ENCODE data around the gene EPSTI1.
A peak's percentile ranks its signal among the peaks of the same experiment; 100 is the strongest.
"Not testable (repeated sequence)": the region's sequence is repeated elsewhere in the genome, so short reads cannot be mapped to it uniquely, and the experiment has no call there.

Gene EPSTI1, protein sequence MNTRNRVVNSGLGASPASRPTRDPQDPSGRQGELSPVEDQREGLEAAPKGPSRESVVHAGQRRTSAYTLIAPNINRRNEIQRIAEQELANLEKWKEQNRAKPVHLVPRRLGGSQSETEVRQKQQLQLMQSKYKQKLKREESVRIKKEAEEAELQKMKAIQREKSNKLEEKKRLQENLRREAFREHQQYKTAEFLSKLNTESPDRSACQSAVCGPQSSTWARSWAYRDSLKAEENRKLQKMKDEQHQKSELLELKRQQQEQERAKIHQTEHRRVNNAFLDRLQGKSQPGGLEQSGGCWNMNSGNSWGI

GRCh38 chr13:42991898-42992763, at the start of gene EPSTI1:
EPSTI1 (minus strand) TSS chr13:42992241; CDS start chr13:42992165, 76 bp downstream.
- DNase-seq = peak; percentile 63

DNA sequence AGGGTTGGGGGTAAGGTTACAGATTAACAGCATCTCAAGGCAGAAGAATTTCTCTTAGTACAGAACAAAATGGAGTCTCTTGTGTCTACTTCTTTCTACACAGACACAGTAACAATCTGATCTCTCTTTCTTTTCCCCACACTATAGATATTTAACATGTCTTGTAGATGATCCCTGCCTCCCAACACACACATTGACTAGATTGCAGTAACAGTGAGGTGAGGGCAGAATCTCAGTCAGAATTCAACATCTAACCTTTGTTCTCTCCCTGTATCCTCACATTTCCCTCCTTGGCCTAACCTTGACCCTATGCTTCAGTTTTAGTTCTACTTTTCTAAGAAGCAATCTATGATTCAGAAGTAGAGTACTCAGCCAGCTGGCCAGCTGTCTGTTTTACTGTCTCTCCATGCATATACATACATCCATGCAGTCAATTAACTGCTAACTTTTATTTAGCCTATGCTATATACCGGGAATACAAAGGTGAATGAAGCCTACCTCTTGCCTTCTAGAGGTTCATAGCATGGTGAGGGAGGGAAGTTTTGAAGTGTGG, 49.4 kb upstream of the EPSTI1 start:
- no peak for DNase-seq

DNA sequence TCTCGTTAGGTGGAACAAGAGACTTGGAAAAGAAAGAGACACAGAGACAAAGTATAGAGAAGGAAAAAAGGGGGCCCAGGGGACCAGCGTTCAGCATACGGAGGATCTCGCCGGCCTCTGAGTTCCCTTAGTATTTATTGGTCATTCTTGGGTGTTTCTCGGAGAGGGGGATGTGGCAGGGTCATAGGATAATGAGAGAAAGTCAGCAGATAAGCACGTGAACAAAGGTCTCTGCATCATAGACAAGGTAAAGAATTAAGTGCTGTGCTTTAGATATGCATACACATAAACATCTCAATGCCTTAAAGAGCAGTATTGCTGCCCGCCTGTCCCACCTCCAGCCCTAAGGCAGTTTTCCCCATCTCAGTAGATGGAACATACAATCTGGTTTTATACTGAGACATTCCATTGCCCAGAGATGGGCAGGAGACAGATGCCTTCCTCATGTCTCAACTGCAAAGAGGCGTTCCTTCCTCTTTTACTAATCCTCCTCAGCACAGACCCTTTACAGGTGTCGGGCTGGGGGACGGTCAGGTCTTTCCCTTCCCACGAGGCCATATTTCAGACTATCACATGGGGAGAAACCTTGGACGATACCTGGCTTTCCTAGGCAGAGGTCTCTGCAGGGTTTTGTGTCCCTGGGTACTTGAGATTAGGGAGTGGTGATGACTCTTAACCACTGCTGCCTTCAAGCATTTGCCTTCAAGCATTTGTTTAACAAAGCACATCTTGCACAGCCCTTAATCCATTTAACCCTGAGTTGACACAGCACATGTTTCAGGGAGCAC, 48.7 kb upstream of the EPSTI1 start:
- DNase-seq = not testable (repeated sequence)

GRCh38 chr13:43039966-43040365, 47.9 kb upstream of the EPSTI1 start:
- no peak for DNase-seq

DNA sequence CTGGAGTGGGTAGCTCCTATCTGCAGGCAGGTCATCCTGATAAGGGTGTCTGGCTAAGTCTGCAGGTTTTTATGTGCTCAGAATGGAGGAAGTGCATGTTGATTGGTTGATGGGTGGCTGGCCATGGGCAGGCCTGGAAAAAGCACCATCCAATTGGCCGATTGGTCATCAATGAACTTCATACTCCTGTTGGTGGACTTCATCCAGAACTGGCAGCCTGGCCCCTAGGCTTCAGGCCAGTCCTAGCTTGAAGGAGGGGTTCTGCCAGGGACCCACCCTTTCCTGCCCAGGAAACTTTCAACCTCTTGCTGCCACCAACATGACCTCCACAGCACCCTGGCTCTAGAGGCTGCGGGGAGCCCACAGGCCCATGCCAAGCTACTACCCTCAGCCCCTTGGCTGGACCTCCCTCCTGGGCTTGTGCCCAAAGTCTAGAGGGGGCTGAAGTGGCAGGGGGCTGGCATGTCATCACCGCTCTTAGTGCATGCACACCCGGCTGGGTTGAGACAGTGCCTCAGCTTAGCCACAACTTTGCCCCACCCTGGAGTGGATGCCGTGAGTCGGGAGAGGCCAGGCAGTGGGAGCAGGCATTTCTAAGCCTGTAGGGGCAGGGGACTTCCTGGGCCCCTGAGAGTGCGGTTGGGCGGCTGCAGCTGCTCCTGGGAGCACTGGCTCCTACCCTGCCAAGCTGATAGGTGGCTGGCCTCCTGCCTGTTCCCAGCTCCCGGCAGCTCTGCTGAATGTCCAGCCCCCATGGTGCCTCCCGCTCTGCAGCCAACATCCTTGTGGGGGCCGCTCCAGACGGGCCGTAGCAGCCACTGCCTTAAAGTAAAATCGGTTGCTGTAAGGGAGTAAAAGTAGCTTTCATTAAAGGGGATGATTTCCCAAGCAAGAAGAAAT, 44.6 kb upstream of the EPSTI1 start:
- DNase-seq = no peak

GRCh38 chr13:43033038-43033437, 41.0 kb upstream of the EPSTI1 start:
- no peak for DNase-seq

DNA sequence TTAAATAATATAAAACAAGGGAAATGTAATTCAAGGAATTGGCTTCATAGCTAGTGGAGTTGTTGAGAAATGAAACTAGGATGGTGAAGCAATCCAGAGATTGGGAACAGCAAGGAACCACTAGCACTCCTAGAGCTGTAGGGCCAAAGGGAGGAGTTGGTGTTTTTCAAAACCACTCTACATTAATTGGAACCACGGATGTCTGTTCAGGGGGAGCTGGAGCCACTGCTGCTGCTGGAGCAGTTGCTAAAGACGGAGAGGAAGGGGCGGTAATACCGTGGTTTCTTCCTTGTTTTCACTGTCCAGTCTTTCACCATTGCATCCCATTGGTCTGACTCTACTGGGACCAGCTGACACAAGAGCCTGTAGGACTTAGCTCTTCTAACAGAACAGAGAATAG, 39.8 kb upstream of the EPSTI1 start:
- DNase-seq = no peak

DNA sequence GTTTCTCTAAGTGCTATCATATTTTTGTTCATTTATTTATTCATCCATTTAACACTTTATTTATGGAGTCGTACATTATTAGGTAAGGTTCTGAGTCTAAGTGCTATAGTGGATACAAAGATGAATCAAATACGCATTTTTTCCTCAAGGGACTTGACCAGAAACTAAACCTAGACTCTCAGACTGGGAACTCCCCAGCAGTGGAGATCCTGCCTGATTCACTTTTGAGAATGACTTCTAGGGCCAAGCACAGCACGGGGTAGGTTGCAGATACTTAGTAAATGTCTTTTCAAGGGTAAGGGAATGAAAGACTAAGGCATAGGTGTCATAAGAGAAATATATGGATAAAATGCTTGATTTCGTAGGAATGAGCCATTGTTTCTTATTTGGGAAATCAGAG, 38.5 kb upstream of the EPSTI1 start:
- DNase-seq = no peak

- no peak for DNase-seq
Measured at GRCh38 chr13:43026262-43026661, 34.2 kb upstream of the EPSTI1 start.

- peak; percentile 77 for DNase-seq
Measured at GRCh38 chr13:43023289-43023963, 31.4 kb upstream of the EPSTI1 start, which contains the start of gene DNAJC15. DNAJC15 (plus strand) TSS chr13:43023586; CDS start chr13:43023627, 41 bp downstream.

- DNase-seq = no peak
Measured at GRCh38 chr13:43022934-43023288, 30.9 kb upstream of the EPSTI1 start.

DNA sequence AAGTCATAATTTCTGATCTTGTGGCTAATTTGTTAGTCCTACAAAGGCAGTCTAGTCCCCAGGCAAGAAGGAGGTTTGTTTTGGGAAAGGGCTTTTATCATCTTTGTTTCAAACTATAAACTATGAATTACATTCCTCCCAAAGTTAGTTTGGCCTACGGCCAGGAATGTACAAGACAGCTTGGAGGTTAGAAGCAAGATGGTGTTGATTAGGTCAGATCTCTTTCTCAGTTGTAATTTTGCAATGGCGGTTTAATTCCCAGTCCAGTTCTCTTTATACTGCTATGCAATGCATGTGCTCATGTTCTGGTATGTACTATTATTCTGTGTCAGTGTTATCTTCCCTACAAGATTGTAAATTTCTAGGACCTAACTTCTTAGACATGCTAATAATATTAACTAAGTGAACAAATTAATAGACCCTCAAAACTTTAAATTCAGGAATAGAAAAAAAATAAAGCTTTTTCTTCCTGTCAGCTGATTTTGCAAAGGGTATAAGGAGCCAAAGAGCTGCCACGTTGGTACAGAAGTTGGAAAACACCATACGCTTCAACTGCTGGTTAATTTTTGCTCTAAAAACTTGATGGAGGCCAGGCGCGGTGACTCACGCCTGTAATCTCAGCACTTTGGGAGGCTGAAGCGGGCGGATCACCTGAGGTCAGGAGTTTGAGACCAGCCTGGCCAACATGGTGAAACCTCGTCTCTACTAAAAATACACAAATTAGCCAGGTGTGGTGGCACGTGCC, 30.1 kb upstream of the EPSTI1 start:
- no peak for DNase-seq

DNA sequence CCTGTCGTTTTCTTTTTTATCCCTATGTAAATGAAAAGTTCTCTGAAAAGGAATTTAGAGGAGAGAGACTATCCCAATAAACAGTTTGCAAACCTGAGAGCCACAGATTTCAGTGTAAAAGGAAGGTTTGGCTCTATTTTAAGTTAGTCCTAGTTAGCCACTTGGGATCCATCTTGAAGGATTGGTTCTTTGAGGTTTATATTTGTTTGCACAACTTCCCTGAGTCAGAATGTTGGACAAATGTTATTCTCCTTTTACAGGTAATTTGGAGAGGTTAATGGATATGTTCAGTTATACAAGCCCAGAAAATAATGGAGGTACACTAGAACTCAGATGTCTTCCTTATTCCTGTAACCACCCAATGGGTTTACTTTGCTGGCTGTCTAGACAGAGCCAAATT, 28.8 kb upstream of the EPSTI1 start:
- DNase-seq = no peak

GRCh38 chr13:43019811-43020210, 27.8 kb upstream of the EPSTI1 start:
- no peak for DNase-seq

GRCh38 chr13:43016226-43016625, 24.2 kb upstream of the EPSTI1 start:
- DNase-seq = no peak

- no peak for DNase-seq
Measured at GRCh38 chr13:43014162-43014561, 22.1 kb upstream of the EPSTI1 start.

- DNase-seq = no peak
Measured at GRCh38 chr13:43009506-43009905, 17.5 kb upstream of the EPSTI1 start.

GRCh38 chr13:43008596-43008995, 16.6 kb upstream of the EPSTI1 start:
- no peak for DNase-seq

GRCh38 chr13:43006893-43007631, 15.0 kb upstream of the EPSTI1 start:
- no peak for DNase-seq

Measured in stimulated activated CD4-positive, alpha-beta T cell treated with anti-CD3 and anti-CD28 coated beads, Interleukin-12 subunit alpha, Interleukin-12 subunit beta, amount 100 ng/mL, for 4 hours (primary cell).